Vagina (tissue), 2 donors: ENCODE data around the gene AP2M1. TPM values are rescaled to one million over a fixed set of nuclear protein-coding genes. Genes with fewer than 3 reads are reported as not detected.

Experiments used
- DNase-seq, 2 donors: peaks; one replicate each; pipeline ENCODE4 v3.0.0-alpha.2; 2017; ENCODE audit errors: extremely low spot score in 2 of 2
- H3K27ac ChIP-seq: fragments of 200-600 bp; sonication (generic); one replicate; pipeline ENCODE4 v1.5.1; 2019
- H3K27me3 ChIP-seq: fragments of 200-600 bp; sonication (generic); one replicate; pipeline ENCODE4 v1.5.1; 2019
- H3K36me3 ChIP-seq, 2 donors: fragments of 200-600 bp; sonication (generic); one replicate each; pipeline ENCODE4 v1.5.1; 2017 to 2019
- H3K4me1 ChIP-seq: fragments of 200-600 bp; sonication (generic); one replicate; pipeline ENCODE4 v1.5.1; 2019
- H3K4me3 ChIP-seq, 2 donors: fragments of 200-600 bp; sonication (generic); 1 replicate in 1 of 2; 2 replicates in 1 of 2; pipeline ENCODE4 v1.5.1; 2016 to 2019
- H3K9me3 ChIP-seq: fragments of 200-600 bp; sonication (generic); one replicate; pipeline ENCODE4 v1.5.1; 2019
- CTCF ChIP-seq, 3 experiments: fragments of 450-650 bp in 2 of 3; fragments of 200-600 bp in 1 of 3; sonication (generic) in 1 of 3; IDR thresholded peaks; one replicate each; pipeline ENCODE4 v1.5.1; 2017 to 2019; ENCODE audit warnings: antibody characterized with exemption in 3 of 3, mild to moderate bottlenecking in 2 of 3, moderate library complexity in 2 of 3
- POLR2A ChIP-seq, 2 donors: fragments of 450-650 bp; IDR thresholded peaks; one replicate each; pipeline ENCODE4 v1.6.1; 2017; ENCODE audit warnings: antibody characterized with exemption in 2 of 2, mild to moderate bottlenecking in 2 of 2, moderate library complexity in 2 of 2
- POLR2AphosphoS5 ChIP-seq, 2 donors: sonication (generic); formaldehyde crosslinking; IDR thresholded peaks; one replicate each; pipeline ENCODE4 v1.9.0; 2017; ENCODE audit warnings: antibody characterized with exemption in 2 of 2, mild to moderate bottlenecking in 2 of 2, low read depth in 1 of 2; ENCODE audit not compliant: insufficient read depth in 1 of 2
- intact Hi-C: fragments of 100-400 bp; cut with DNase I; formaldehyde crosslinking; loops from one replicate; pipeline ENCODE4 v1.15.1; 2023
- total RNA-seq: library from RNA; depleted of rRNA; stranded (reverse); fragments of >200 nt; gene quantifications from one replicate; pipeline ENCODE4 v1.2.3, GENCODE V29; 2016

AP2M1 gene
- 223 TPM for total RNA-seq

- H3K9me3 ChIP-seq = no peaks in the 10 kb centered on the region
- H3K4me3 ChIP-seq = peak within 1 kb of the TSS; percentile 78 to 98
- intact Hi-C loops = no loop called here
- peak; percentile 90 to 91 for TF ChIP-seq POLR2AphosphoS5 (IDR thresholded peaks at IDR 0.05; ENCODE audit: insufficient read depth in 1 of 2, low read depth in 1 of 2)
- peak in 1 of 2 donors; percentile 88 for TF ChIP-seq POLR2A (IDR thresholded peaks at IDR 0.05)
- TF ChIP-seq CTCF (IDR thresholded peaks at IDR 0.05) = no peak
- H3K27ac ChIP-seq = peak within 1 kb of the TSS; percentile 94
- H3K27me3 ChIP-seq = no peaks in the 10 kb centered on the region
- peaks cover 0 to 55% of the 10 kb centered on the region in 2 donors for H3K36me3 ChIP-seq
- peaks cover 33% of the 10 kb centered on the region for H3K4me1 ChIP-seq
- peak in 1 of 2 donors; percentile 99 for DNase-seq
These were observed at the start of gene AP2M1 for GRCh38 chr3:184174646-184175492. AP2M1 (plus strand) TSS chr3:184174855; CDS start chr3:184176994, 2,139 bp downstream.

GRCh38 chr3:184126006-184126405 lies 48.6 kb upstream of the AP2M1 start:
- TF ChIP-seq CTCF (IDR thresholded peaks at IDR 0.05) (no peak), POLR2A (IDR thresholded peaks at IDR 0.05) (no peak), POLR2AphosphoS5 (IDR thresholded peaks at IDR 0.05; ENCODE audit: insufficient read depth in 1 of 2, low read depth in 1 of 2) (no peak)
- H3K36me3 ChIP-seq = no peaks in the 10 kb centered on the region
- no peak overlapping the region for H3K27ac ChIP-seq
- H3K27me3 ChIP-seq = no peaks in the 10 kb centered on the region
- H3K4me3 ChIP-seq = no peak overlapping the region
- no peak for DNase-seq
- intact Hi-C loops = no loop called here
- H3K4me1 ChIP-seq = no peaks in the 10 kb centered on the region
- no peaks in the 10 kb centered on the region for H3K9me3 ChIP-seq

- H3K4me1 ChIP-seq = peaks cover 10% of the 10 kb centered on the region
- no peak for TF ChIP-seq POLR2A (IDR thresholded peaks at IDR 0.05)
- TF ChIP-seq CTCF (IDR thresholded peaks at IDR 0.05) = no peak
- no peak for TF ChIP-seq POLR2AphosphoS5 (IDR thresholded peaks at IDR 0.05; ENCODE audit: insufficient read depth in 1 of 2, low read depth in 1 of 2)
- no peaks in the 10 kb centered on the region for H3K9me3 ChIP-seq
- intact Hi-C loops = no loop called here
- H3K4me3 ChIP-seq = no peak overlapping the region
- H3K27ac ChIP-seq = no peak overlapping the region
- H3K36me3 ChIP-seq = no peaks in the 10 kb centered on the region
- DNase-seq = no peak
- H3K27me3 ChIP-seq = no peaks in the 10 kb centered on the region
These were observed 45.6 kb upstream of the AP2M1 start for GRCh38 chr3:184129012-184129411.

DNA sequence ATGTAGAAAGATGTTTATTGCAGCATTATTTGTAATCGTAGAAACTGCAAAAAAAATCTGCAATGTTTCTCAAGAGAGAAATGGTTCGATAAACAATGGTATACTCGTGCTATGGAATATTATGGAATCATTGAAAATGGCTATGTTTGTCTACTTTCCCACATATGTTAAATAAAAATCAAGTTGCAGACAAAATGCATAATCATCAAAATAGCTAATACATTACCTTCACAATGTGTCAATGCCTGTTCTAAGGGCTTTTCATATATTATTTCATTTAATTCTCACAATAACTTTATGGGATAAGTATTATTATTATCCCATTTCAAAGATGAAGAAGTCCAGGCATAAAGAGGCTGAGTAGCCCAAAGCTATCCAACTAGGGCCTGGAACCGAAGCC lies 41.7 kb upstream of the AP2M1 start:
- no peak for DNase-seq
- peaks cover 31% of the 10 kb centered on the region for H3K4me1 ChIP-seq
- no peaks in the 10 kb centered on the region for H3K36me3 ChIP-seq
- TF ChIP-seq CTCF (IDR thresholded peaks at IDR 0.05) (no peak), POLR2AphosphoS5 (IDR thresholded peaks at IDR 0.05; ENCODE audit: insufficient read depth in 1 of 2, low read depth in 1 of 2) (no peak), POLR2A (IDR thresholded peaks at IDR 0.05) (no peak)
- H3K9me3 ChIP-seq = no peaks in the 10 kb centered on the region
- H3K4me3 ChIP-seq = no peak overlapping the region
- intact Hi-C loops = no loop called here
- H3K27me3 ChIP-seq = no peaks in the 10 kb centered on the region
- no peak overlapping the region for H3K27ac ChIP-seq
